ENCODE data around the gene EXOC6B. TPM values are rescaled to one million over a fixed set of nuclear protein-coding genes. Genes with fewer than 3 reads are reported as not detected.

Gene EXOC6B
- total and polyA plus RNA-seq, 10 of the 15 experiments (the other 5 are each of a cell fraction or from before 2014, with no cell fraction given) = 0.23 to 2.2 (median 1.2) TPM

- TF ChIP-seq NFYA (IDR thresholded peaks at IDR 0.05; ENCODE audit: borderline replicate concordance, low read depth, low read length) (no peak), ZNF274 (IDR thresholded peaks at IDR 0.05; ENCODE audit: insufficient read depth, insufficient read length) (no peak), IRF4 (IDR thresholded peaks at IDR 0.05; ENCODE audit: low read depth, low read length) (no peak), FOXM1 (IDR thresholded peaks at IDR 0.05; ENCODE audit: low read depth, low read length) (no peak), POLR2A (IDR thresholded peaks at IDR 0.05; ENCODE audit: low read depth, low read length) (no peak), KDM1A (IDR thresholded peaks at IDR 0.05; ENCODE audit: borderline replicate concordance) (no peak)
Measured at GRCh38 chr2:72271766-72272641, 553.8 kb downstream of the EXOC6B start (continued).

GRCh38 chr2:72271276-72271614 lies 554.6 kb downstream of the EXOC6B start:
- no peak for DNase-seq (ENCODE audit: low read depth, low spot score)
- H4K20me1 ChIP-seq (ENCODE audit: control insufficient read depth, insufficient read depth) = no peaks in the 10 kb centered on the region
- ChIA-PET CTCF (no interaction called here), SMC1A (ENCODE audit: uncharacterized antibody, unreplicated experiment) (no interaction called here), POLR2A (no interaction called here), RAD21 (ENCODE audit: unreplicated experiment) (no interaction called here)
- no peaks in the 10 kb centered on the region for H3K4me1 ChIP-seq (ENCODE audit: control insufficient read depth, insufficient read depth, low read length)
- FAIRE-seq = no peak
- H3K27me3 ChIP-seq (replicated peaks in 1 of 2; ENCODE audit: control insufficient read depth in 2 of 2, insufficient read depth in 2 of 2, low read length in 1 of 2) = no peaks in the 10 kb centered on the region
- H3K9ac ChIP-seq (ENCODE audit: control insufficient read depth, insufficient read depth, low read length) = no peak overlapping the region
- BruUV-seq (replicated peaks) = no TSS peak
- intact Hi-C loops (cut with micrococcal nuclease; ENCODE audit: unreplicated experiment) = no loop called here
- no peak overlapping the region for H3K4me2 ChIP-seq (ENCODE audit: control insufficient read depth, insufficient read depth)
- WGBS (ENCODE audit: insufficient coverage, insufficient replicate concordance, low lambda C conversion rate, missing lambda C conversion rate) = 7% methylated on average over 1 of the region's 1 CpG
- no peaks in the 10 kb centered on the region for H3K36me3 ChIP-seq (ENCODE audit: control insufficient read depth in 2 of 2, insufficient read depth in 2 of 2, low read length in 1 of 2)
- no peak overlapping the region for H3K27ac ChIP-seq (ENCODE audit: control insufficient read depth, insufficient read depth)
- no peak for TF ChIP-seq FOS (IDR thresholded peaks at IDR 0.05; ENCODE audit: borderline replicate concordance, extremely low read depth, insufficient read length)
- TF ChIP-seq SIN3A (IDR thresholded peaks at IDR 0.05; ENCODE audit: low read depth, low read length) = no peak
- no peak for TF ChIP-seq CREB1 (IDR thresholded peaks at IDR 0.05; ENCODE audit: low read depth)
- no peak for TF ChIP-seq CTCF (IDR thresholded peaks at IDR 0.05 in 2 of 3, conservative IDR thresholded peaks at IDR 0.05 in 1 of 3; ENCODE audit: control insufficient read depth in 2 of 3, extremely low read depth in 1 of 3, insufficient read depth in 1 of 3, low read depth in 3 of 3, low read length in 3 of 3)
- no peak for TF ChIP-seq KAT2A (conservative IDR thresholded peaks at IDR 0.05; ENCODE audit: control insufficient read depth, low read depth, low read length)
- TF ChIP-seq NFXL1 (IDR thresholded peaks at IDR 0.05; ENCODE audit: borderline replicate concordance) = no peak
- TF ChIP-seq MTA2 (IDR thresholded peaks at IDR 0.05; ENCODE audit: low read depth) = no peak
- TF ChIP-seq E2F4 (IDR thresholded peaks at IDR 0.05; ENCODE audit: low read depth, low read length) = no peak
- TF ChIP-seq HDAC2 (IDR thresholded peaks at IDR 0.05) = no peak
- TF ChIP-seq SMARCA5 (IDR thresholded peaks at IDR 0.05) = no peak
- TF ChIP-seq GATAD2B (conservative IDR thresholded peaks at IDR 0.05; ENCODE audit: low read depth) = no peak
- H3K9me3 ChIP-seq (replicated peaks; ENCODE audit: control insufficient read depth, insufficient read depth, low read length) = no peaks in the 10 kb centered on the region
- in situ Hi-C loops (cut with MboI) = no loop called here
- H2AFZ ChIP-seq (ENCODE audit: control insufficient read depth, low read depth, low read length) = no peak overlapping the region
- ATAC-seq = no peak
- H3K79me2 ChIP-seq (ENCODE audit: control insufficient read depth, insufficient read depth, low read length) = no peaks in the 10 kb centered on the region
- no peak overlapping the region for H3K4me3 ChIP-seq

Data from GM12878 (cell line).